Measurements from ENCODE around the gene SPATA6. TPM values are rescaled to one million over a fixed set of nuclear protein-coding genes. Genes with fewer than 3 reads are reported as not detected.

Gene SPATA6
- polyA plus RNA-seq, 3 donors: 15.9 to 18.3 (median 17.3) TPM

- no peak for DNase-seq (ENCODE audit: low read depth in 3 of 3, low spot score in 2 of 3)
Measured at GRCh38 chr1:48261881-48262400, 210.1 kb downstream of the SPATA6 start.

- no peak for DNase-seq (ENCODE audit: low read depth in 3 of 3, low spot score in 2 of 3)
Measured at GRCh38 chr1:48258106-48258505, 213.9 kb downstream of the SPATA6 start.

- no peak for DNase-seq (ENCODE audit: low read depth in 3 of 3, low spot score in 2 of 3)
Measured at GRCh38 chr1:48254254-48254653, 217.8 kb downstream of the SPATA6 start.

- DNase-seq (ENCODE audit: low read depth in 3 of 3, low spot score in 2 of 3): no peak
Measured at GRCh38 chr1:48251821-48252220, 220.2 kb downstream of the SPATA6 start.

GRCh38 chr1:48251323-48251722 lies 220.7 kb downstream of the SPATA6 start:
- no peak for DNase-seq (ENCODE audit: low read depth in 3 of 3, low spot score in 2 of 3)

- no peak for DNase-seq (ENCODE audit: low read depth in 3 of 3, low spot score in 2 of 3)
Measured at GRCh38 chr1:48250572-48250971, 221.4 kb downstream of the SPATA6 start.

GRCh38 chr1:48249868-48250267 lies 222.1 kb downstream of the SPATA6 start:
- DNase-seq (ENCODE audit: low read depth in 3 of 3, low spot score in 2 of 3): no peak

- no peak for DNase-seq (ENCODE audit: low read depth in 3 of 3, low spot score in 2 of 3)
Measured at GRCh38 chr1:48248356-48248755, 223.6 kb downstream of the SPATA6 start.

- DNase-seq (ENCODE audit: low read depth in 3 of 3, low spot score in 2 of 3): no peak
Measured at GRCh38 chr1:48246727-48247126, 225.3 kb downstream of the SPATA6 start.

Other genes with a start within 250 kb of the SPATA6 start
- gene SLC5A9, start 249.5 kb downstream of the SPATA6 start, polyA plus RNA-seq (ENCODE audit: insufficient read length in 3 of 3): 10 to 100 TPM; 15.4 to 17.2 (median 15.6) TPM